ELR (cell line): ENCODE data around the gene FER1L5.

Source experiments
- DNase-seq: peaks from one replicate; pipeline ENCODE4 v3.0.0-alpha.2; 2015; ENCODE audit warnings: low read depth

Gene FER1L5

DNA sequence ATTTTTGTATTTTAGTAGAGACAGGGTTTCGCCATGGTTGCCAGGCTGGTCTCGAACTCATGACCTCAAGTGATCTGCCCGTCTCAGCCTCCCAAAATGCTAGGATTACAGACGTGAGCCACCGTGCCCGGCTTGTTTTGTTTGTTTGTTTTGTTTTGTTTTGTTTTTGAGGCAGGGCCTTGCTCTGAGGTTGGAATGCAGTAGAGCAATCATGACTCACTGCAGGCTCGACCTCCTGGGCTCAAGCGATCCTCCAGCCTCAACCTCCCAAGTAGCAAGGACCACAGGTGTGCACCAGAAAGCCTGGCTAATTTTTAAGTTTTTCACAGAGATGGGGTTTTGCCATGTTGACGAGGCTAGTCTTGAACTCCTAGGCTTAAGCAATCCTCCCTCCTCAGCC, 109.2 kb downstream of the FER1L5 start:
- no peak for DNase-seq

- no peak for DNase-seq
Observed at GRCh38 chr2:96753661-96754282, 111.2 kb downstream of the FER1L5 start.

DNA sequence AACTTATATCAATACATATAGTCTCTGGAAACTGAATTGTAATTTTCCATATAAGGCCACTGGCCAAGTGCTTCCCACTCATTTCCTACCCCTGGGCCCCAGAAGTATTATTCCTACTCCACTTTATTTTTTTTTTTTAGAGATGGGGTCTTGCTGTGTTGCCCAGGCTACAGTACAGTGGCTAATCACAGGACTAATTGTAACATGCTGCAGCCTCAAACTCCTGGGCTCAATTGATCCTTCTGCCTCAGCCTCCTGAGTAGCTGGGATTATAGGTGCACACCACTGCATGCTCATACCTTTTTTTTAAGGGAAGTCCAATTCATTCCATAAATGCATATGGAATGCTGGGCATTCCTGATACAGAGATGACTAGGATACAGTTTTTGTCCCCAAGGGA, 111.8 kb downstream of the FER1L5 start:
- no peak for DNase-seq
